Measurements from ENCODE around the gene YTHDC2. TPM values are rescaled to one million over a fixed set of nuclear protein-coding genes. Genes with fewer than 3 reads are reported as not detected.
A peak's percentile ranks its signal among the peaks of the same experiment; 100 is the strongest.

YTHDC2 gene
- total RNA-seq, 6 experiments from 2014 or later = 12.2 to 18.3 (median 15.7) TPM

DNA sequence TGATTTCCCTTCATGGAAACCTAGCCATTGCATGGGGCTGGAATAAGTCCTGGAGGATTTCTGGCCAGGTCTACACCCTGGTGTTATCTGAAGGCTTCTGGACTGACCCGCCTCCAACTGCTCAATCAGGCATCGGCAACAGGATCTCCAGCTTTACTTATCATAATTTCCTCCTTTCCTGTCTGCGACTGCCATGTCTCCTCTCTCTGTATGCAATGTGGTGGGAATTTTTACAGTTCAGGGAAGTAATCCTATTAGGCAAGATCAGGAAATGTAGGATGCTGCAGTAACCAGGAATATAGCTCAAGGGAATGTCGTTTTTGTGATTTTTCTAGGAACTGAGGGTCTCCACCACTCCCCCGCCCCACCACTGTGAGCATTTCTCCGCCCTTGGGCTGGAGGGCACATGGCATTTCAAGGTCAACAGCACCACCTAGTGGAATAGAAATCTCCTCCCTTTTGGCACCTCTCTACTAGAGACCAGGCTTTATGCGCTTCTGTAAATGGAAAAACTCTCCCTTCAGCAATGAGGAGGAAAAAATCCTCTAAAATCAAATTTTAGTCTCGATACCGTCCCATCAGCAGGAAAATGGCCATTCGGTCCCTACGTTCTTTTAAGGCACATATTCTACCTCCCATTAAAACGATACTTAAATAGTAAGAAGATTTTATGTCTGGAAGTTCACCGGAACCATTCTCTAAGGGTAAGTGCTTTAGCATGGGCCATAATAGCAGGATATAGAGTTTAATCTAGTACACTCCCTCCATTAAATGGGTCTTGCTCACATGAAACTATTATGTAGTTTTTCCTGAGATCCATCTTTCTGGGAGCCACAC, 93.0 kb downstream of the YTHDC2 start:
- ATAC-seq (peak; percentile 96 to 99 (median 97)), DNase-seq (peak in 2 of 3 donors; percentile 30 to 54)
- H3K27ac ChIP-seq = no peak overlapping the region
- TF ChIP-seq POLR2A (IDR thresholded peaks at IDR 0.05) = no peak
- TF ChIP-seq, protein P1, sequence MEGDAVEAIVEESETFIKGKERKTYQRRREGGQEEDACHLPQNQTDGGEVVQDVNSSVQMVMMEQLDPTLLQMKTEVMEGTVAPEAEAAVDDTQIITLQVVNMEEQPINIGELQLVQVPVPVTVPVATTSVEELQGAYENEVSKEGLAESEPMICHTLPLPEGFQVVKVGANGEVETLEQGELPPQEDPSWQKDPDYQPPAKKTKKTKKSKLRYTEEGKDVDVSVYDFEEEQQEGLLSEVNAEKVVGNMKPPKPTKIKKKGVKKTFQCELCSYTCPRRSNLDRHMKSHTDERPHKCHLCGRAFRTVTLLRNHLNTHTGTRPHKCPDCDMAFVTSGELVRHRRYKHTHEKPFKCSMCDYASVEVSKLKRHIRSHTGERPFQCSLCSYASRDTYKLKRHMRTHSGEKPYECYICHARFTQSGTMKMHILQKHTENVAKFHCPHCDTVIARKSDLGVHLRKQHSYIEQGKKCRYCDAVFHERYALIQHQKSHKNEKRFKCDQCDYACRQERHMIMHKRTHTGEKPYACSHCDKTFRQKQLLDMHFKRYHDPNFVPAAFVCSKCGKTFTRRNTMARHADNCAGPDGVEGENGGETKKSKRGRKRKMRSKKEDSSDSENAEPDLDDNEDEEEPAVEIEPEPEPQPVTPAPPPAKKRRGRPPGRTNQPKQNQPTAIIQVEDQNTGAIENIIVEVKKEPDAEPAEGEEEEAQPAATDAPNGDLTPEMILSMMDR (IDR thresholded peaks at IDR 0.05) = peak; percentile 74 to 83 (median 79)
- H3K4me1 ChIP-seq = no peaks in the 10 kb centered on the region
- intact Hi-C loops (cut with DNase I) = loop anchor here in 1 of 2 donors (10.0 kb wide), 1 partner anchor 222 kb away; no protein-coding TSS in a partner anchor
- no peaks in the 10 kb centered on the region for H3K9me3 ChIP-seq
- 30% methylated on average over 13 of the region's 13 CpGs for WGBS (ENCODE audit: insufficient coverage, low coverage, low lambda C conversion rate, missing lambda C conversion rate)
- H3K27me3 ChIP-seq = no peaks in the 10 kb centered on the region
- no peaks in the 10 kb centered on the region for H3K36me3 ChIP-seq
- H3K4me3 ChIP-seq = no peak overlapping the region

DNA sequence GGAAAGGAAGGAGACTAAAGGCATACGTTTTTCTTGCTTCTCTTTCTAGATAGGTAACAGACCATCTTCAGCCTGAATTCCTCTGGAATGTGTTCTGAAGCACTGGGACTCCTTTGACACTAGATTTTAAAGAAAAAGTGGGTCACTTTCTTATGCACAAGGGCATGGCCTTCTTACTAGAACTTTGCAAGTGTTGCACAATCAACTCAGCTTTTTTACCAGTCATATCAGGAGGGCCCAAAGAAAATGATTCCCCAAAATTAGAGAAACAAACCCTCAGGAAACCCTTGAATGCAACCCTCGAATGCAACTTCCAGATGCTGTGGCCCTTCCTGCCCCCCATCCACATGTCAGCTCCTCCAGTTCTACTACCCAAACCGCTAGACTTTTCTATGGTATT, 93.9 kb downstream of the YTHDC2 start:
- H3K4me1 ChIP-seq = no peaks in the 10 kb centered on the region
- WGBS (ENCODE audit: insufficient coverage, low coverage, low lambda C conversion rate, missing lambda C conversion rate) = 29% methylated on average over 3 of the region's 3 CpGs
- no peaks in the 10 kb centered on the region for H3K9me3 ChIP-seq
- no peak overlapping the region for H3K27ac ChIP-seq
- intact Hi-C loops (cut with DNase I) = loop anchor here in 1 of 2 donors (10.0 kb wide), 1 partner anchor 223 kb away; no protein-coding TSS in a partner anchor
- TF ChIP-seq POLR2A (IDR thresholded peaks at IDR 0.05) = no peak
- TF ChIP-seq, protein P1 (IDR thresholded peaks at IDR 0.05) = no peak
- ATAC-seq (no peak), DNase-seq (no peak)
- H3K36me3 ChIP-seq = no peaks in the 10 kb centered on the region
- no peak overlapping the region for H3K4me3 ChIP-seq
- H3K27me3 ChIP-seq = no peaks in the 10 kb centered on the region

DNA sequence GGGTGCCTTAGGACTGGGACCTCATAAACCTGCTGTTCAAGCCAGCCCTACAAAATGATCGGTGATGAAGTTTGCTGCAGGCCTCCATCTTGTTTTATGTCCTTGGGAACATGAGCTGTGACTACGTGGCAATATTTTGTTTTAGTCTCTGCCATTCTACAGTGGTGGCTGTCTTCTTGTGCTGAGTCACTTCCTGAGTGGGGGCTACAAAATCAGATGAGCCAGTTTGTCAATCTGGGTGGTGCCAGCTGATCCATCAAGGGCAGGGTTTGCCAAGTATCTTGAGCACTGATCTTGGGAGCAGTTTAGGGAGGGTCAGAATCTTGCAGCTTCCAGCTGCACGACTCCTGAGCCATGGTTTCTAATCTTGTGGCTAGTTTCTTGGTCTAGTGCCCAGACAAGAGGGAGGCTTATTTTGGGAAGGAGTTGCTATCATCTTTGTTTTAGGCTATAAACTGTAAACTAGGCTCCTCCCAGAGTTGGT, 94.7 kb downstream of the YTHDC2 start:
- no peak overlapping the region for H3K27ac ChIP-seq
- TF ChIP-seq, protein P1 (IDR thresholded peaks at IDR 0.05) = no peak
- no peak for TF ChIP-seq POLR2A (IDR thresholded peaks at IDR 0.05)
- ATAC-seq (no peak), DNase-seq (no peak)
- H3K9me3 ChIP-seq = no peaks in the 10 kb centered on the region
- no peak overlapping the region for H3K4me3 ChIP-seq
- no peaks in the 10 kb centered on the region for H3K36me3 ChIP-seq
- WGBS (ENCODE audit: insufficient coverage, low coverage, low lambda C conversion rate, missing lambda C conversion rate) = 0% methylated on average over 1 of the region's 3 CpGs
- no peaks in the 10 kb centered on the region for H3K4me1 ChIP-seq
- no peaks in the 10 kb centered on the region for H3K27me3 ChIP-seq
- intact Hi-C loops (cut with DNase I) = loop anchor here in 1 of 2 donors (10.0 kb wide), 1 partner anchor 223 kb away; no protein-coding TSS in a partner anchor

DNA sequence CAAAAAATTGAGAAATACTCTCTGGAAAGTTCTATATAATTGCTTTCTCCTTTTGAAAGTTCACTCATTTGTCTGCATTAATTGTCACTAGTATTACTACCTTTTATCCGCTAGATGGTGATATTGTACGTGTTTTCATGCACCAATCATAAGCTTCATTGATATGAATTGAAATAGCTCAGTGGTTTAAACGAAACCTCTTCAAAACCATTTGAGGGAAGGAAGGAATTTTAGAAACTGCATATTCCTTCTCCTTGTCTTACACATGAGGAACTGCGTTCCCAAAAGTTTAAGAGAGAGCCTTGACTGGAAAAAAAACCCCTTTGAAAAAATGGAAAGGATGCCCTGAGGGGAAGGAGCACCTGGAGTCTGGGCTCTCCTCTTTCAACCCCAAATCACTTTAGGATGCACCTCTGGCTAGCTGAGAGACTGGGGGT, 98.6 kb downstream of the YTHDC2 start:
- no peaks in the 10 kb centered on the region for H3K27me3 ChIP-seq
- DNase-seq (no peak), ATAC-seq (peak; percentile 70 to 76 (median 74))
- no peaks in the 10 kb centered on the region for H3K4me1 ChIP-seq
- intact Hi-C loops (cut with DNase I) = no loop called here
- WGBS (ENCODE audit: insufficient coverage, low coverage, low lambda C conversion rate, missing lambda C conversion rate) = 0% methylated on average over 4 of the region's 4 CpGs
- no peaks in the 10 kb centered on the region for H3K36me3 ChIP-seq
- H3K9me3 ChIP-seq = no peaks in the 10 kb centered on the region
- TF ChIP-seq, protein P1 (IDR thresholded peaks at IDR 0.05) = peak; percentile 55 to 67 (median 62)
- no peak for TF ChIP-seq POLR2A (IDR thresholded peaks at IDR 0.05)
- no peak overlapping the region for H3K4me3 ChIP-seq
- H3K27ac ChIP-seq = no peak overlapping the region
